NB4 (cell line): ENCODE results near the gene ELK3.

Source experiments
- MYC ChIP-seq: IDR thresholded peaks from 2 replicates; pipeline ENCODE4 v1.6.1; 2011; ENCODE audit warnings: low read depth, low read length
- TF ChIP-seq, protein P1 (sequence below): IDR thresholded peaks from one replicate; pipeline ENCODE4 v1.5.1; 2012; ENCODE audit warnings: low read depth, low read length

DNA sequence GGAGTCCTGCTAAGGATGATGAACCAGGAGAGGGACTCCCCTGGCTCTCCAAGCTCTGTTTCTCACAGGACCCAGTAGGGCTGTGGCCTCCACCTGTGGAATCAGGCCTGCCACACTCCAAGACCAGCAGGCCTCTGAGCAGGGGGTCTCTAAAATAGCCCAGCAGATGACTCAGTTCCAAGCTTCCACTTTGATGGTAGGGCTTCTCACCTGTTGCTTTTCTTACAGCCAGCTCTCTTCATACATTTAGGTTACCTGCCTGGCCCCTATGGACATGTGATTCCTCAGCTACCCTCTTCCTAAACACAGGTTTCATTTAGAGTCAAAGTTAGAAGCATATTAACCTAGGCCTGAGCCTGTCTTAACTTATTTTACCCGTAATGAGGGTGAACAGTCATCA lies 26.7 kb upstream of the ELK3 start:
- TF ChIP-seq, protein P1, sequence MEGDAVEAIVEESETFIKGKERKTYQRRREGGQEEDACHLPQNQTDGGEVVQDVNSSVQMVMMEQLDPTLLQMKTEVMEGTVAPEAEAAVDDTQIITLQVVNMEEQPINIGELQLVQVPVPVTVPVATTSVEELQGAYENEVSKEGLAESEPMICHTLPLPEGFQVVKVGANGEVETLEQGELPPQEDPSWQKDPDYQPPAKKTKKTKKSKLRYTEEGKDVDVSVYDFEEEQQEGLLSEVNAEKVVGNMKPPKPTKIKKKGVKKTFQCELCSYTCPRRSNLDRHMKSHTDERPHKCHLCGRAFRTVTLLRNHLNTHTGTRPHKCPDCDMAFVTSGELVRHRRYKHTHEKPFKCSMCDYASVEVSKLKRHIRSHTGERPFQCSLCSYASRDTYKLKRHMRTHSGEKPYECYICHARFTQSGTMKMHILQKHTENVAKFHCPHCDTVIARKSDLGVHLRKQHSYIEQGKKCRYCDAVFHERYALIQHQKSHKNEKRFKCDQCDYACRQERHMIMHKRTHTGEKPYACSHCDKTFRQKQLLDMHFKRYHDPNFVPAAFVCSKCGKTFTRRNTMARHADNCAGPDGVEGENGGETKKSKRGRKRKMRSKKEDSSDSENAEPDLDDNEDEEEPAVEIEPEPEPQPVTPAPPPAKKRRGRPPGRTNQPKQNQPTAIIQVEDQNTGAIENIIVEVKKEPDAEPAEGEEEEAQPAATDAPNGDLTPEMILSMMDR, result no peak
- TF ChIP-seq MYC, result no peak
